IMR-90 (cell line): Measurements from ENCODE around the gene HSD17B11. TPM values are rescaled to one million over a fixed set of nuclear protein-coding genes. Genes with fewer than 3 reads are reported as not detected.
"Not testable (repeated sequence)": the region's sequence is repeated elsewhere in the genome, so short reads cannot be mapped to it uniquely, and the experiment has no call there.

ENCODE experiments used
- ATAC-seq: fragments of 200-7000 bp; cut with Tn5 transposase; 2 replicates; pipeline ENCODE4 v1.9.1; 2020; ENCODE audit warnings: low read depth, mild to moderate bottlenecking, moderate library complexity
- BruUV-seq: library from RNA; stranded (reverse); fragments of 400-500 nt; replicated peaks from 2 replicates; lab custom pipeline; 2021; lab: Mats Ljungman, UMichigan
- CTCF ChIA-PET: fragments of 300-600 bp; formaldehyde crosslinking; extraction: SDS; loops from one replicate; lab custom pipeline; 2021; ENCODE audit warnings: antibody characterized with exemption; lab: Yijun Ruan, JAX
- POLR2A ChIA-PET: fragments of 300-600 bp; sonication (Branson Sonifier 250); formaldehyde crosslinking; loops from one replicate; lab custom pipeline; 2022; ENCODE audit warnings: antibody characterized with exemption; ENCODE audit not compliant: unreplicated experiment; lab: Charles Lee
- DNase-seq: peaks from one replicate; pipeline ENCODE4 v3.0.0; 2013
- H2AFZ ChIP-seq: replicated peaks from 2 replicates; pipeline ENCODE3; 2013; ENCODE audit warnings: low read length, mild to moderate bottlenecking; ENCODE audit not compliant: poor library complexity
- H2AK5ac ChIP-seq: 2 replicates; pipeline ENCODE4 v1.6.1; 2013; ENCODE audit warnings: low read depth, low read length, inconsistent platforms
- H2AK9ac ChIP-seq: replicated peaks from 2 replicates; pipeline ENCODE3; 2013; ENCODE audit warnings: mild to moderate bottlenecking, low read depth, low read length, moderate library complexity; ENCODE audit not compliant: poor library complexity
- H2BK120ac ChIP-seq: 2 replicates; pipeline ENCODE4 v1.6.1; 2013; ENCODE audit warnings: low read depth, low read length, inconsistent platforms
- H2BK15ac ChIP-seq: 3 replicates; pipeline ENCODE4 v1.6.1; 2013; ENCODE audit warnings: low read depth, low read length, inconsistent platforms
- H2BK20ac ChIP-seq: 2 replicates; pipeline ENCODE4 v1.6.1; 2013; ENCODE audit warnings: low read depth, mild to moderate bottlenecking, inconsistent platforms, low read length, moderate library complexity
- H2BK5ac ChIP-seq: 2 replicates; pipeline ENCODE4 v1.6.1; 2013; ENCODE audit warnings: mild to moderate bottlenecking, low read depth, low read length, inconsistent platforms; ENCODE audit not compliant: poor library complexity, severe bottlenecking
- H3K14ac ChIP-seq: replicated peaks from 2 replicates; pipeline ENCODE4 v1.6.1; 2013; ENCODE audit warnings: low read depth, low read length, inconsistent platforms
- H3K18ac ChIP-seq: 2 replicates; pipeline ENCODE4 v1.6.1; 2013; ENCODE audit warnings: low read depth, low read length, control low read depth
- H3K23ac ChIP-seq: 2 replicates; pipeline ENCODE4 v1.6.1; 2013; ENCODE audit warnings: low read depth, low read length, inconsistent platforms
- H3K27ac ChIP-seq: 2 replicates; pipeline ENCODE4 v1.5.1; 2013; ENCODE audit warnings: mild to moderate bottlenecking, control low read depth, low read length; ENCODE audit not compliant: insufficient read depth
- H3K27me3 ChIP-seq: 2 replicates; pipeline ENCODE4 v1.6.1; 2013; ENCODE audit warnings: low read length; ENCODE audit not compliant: control insufficient read depth, insufficient read depth
- H3K36me3 ChIP-seq: 2 replicates; pipeline ENCODE4 v1.6.1; 2013; ENCODE audit warnings: low read length, mixed read lengths; ENCODE audit not compliant: control insufficient read depth, insufficient read depth
- H3K4ac ChIP-seq: 2 replicates; pipeline ENCODE4 v1.6.1; 2013; ENCODE audit warnings: low read depth, low read length, inconsistent platforms
- H3K4me1 ChIP-seq: 2 replicates; pipeline ENCODE4 v1.6.1; 2013; ENCODE audit warnings: low read length, mixed read lengths; ENCODE audit not compliant: control insufficient read depth, insufficient read depth
- H3K4me2 ChIP-seq: 2 replicates; pipeline ENCODE4 v1.6.1; 2013; ENCODE audit warnings: low read depth, mild to moderate bottlenecking, control low read depth, low read length, moderate library complexity
- H3K4me3 ChIP-seq: 2 replicates; pipeline ENCODE4 v1.5.1; 2013; ENCODE audit warnings: low read depth, mild to moderate bottlenecking, control low read depth, low read length, moderate library complexity; ENCODE audit not compliant: insufficient read depth
- H3K56ac ChIP-seq: 2 replicates; pipeline ENCODE4 v1.6.1; 2013; ENCODE audit warnings: low read length, inconsistent platforms; ENCODE audit not compliant: insufficient read depth; ENCODE audit errors: extremely low read depth
- H3K79me1 ChIP-seq, 2 experiments: 2 replicates each; pipeline ENCODE4 v1.6.1; 2013; ENCODE audit warnings: low read length in 2 of 2, inconsistent platforms in 1 of 2, low read depth in 1 of 2
- H3K9ac ChIP-seq: 2 replicates; pipeline ENCODE4 v1.6.1; 2013; ENCODE audit warnings: low read depth, low read length, control low read depth
- H3K9me1 ChIP-seq: 2 replicates; pipeline ENCODE4 v1.6.1; 2013; ENCODE audit warnings: low read length, inconsistent platforms; ENCODE audit not compliant: insufficient read depth
- H3K9me3 ChIP-seq: 2 replicates; pipeline ENCODE4 v1.6.1; 2013; ENCODE audit warnings: low read length; ENCODE audit not compliant: control insufficient read depth, insufficient read depth
- H4K20me1 ChIP-seq: 2 replicates; pipeline ENCODE4 v1.6.1; 2013; ENCODE audit warnings: low read length, inconsistent platforms; ENCODE audit not compliant: insufficient read depth
- H4K5ac ChIP-seq: 2 replicates; pipeline ENCODE4 v1.6.1; 2013; ENCODE audit warnings: mild to moderate bottlenecking, low read depth, low read length, control low read depth
- H4K8ac ChIP-seq, 2 experiments: 2 replicates each; pipeline ENCODE4 v1.6.1; 2013; ENCODE audit warnings: low read depth in 2 of 2, low read length in 2 of 2, control low read depth in 1 of 2, inconsistent platforms in 1 of 2
- H4K91ac ChIP-seq: 2 replicates; pipeline ENCODE4 v1.6.1; 2013; ENCODE audit warnings: low read depth, low read length, inconsistent platforms; ENCODE audit not compliant: insufficient read depth
- MXI1 ChIP-seq: IDR thresholded peaks from 2 replicates; pipeline ENCODE4 v1.6.1; 2012; ENCODE audit warnings: low read depth, mild to moderate bottlenecking, low read length, moderate library complexity, borderline replicate concordance
- RCOR1 ChIP-seq: IDR thresholded peaks from 2 replicates; pipeline ENCODE4 v1.6.1; 2012; ENCODE audit warnings: mild to moderate bottlenecking, low read length, improper control_type of control experiment; ENCODE audit not compliant: insufficient replicate concordance
- WGBS, 2 experiments: methylation state at CpG; one replicate each; pipeline versions ENCODE4 v1.1.5 to v1.1.7; 2013; ENCODE audit warnings: missing lambda C conversion rate in 2 of 2; ENCODE audit not compliant: insufficient read length in 1 of 2; ENCODE audit errors: extremely low coverage in 2 of 2; 5-methylcytosine and 5-hydroxymethylcytosine counted together
- dilution Hi-C: fragments of 300-500 bp; cut with HindIII; formaldehyde crosslinking; loops from one replicate; pipeline ENCODE4 v1.14.3; 2018; ENCODE audit warnings: low sequenced_read_pairs; ENCODE audit not compliant: unreplicated experiment
- in situ Hi-C: fragments of 300-500 bp; cut with MboI; formaldehyde crosslinking; loops from 3 replicates; pipeline ENCODE4 v1.14.3; 2019; ENCODE audit warnings: low sequenced_read_pairs, inconsistent platforms, mixed read lengths
- intact Hi-C: fragments of 100-400 bp; cut with micrococcal nuclease; formaldehyde crosslinking; loops from 2 replicates; pipeline ENCODE4 v1.10.0; 2022
- polyA plus RNA-seq, 3 experiments: library from polyadenylated mRNA; depleted of rRNA; stranded (reverse); fragments of >200 nt; gene quantifications; 2 replicates each; pipeline ENCODE4 v1.2.3, GENCODE V29; 2012; ENCODE audit warnings: low replicate concordance in 1 of 3
- total RNA-seq: library from RNA; depleted of rRNA; stranded (reverse); fragments of >200 nt; gene quantifications from 2 replicates; pipeline ENCODE4 v1.2.3, GENCODE V29; 2012

The HSD17B11 gene
- total and polyA plus RNA-seq, 2 of the 4 experiments (the other 2 are of a cell fraction): 11.3 to 12.0 TPM

GRCh38 chr4:87298362-87298761 lies 92.6 kb downstream of the HSD17B11 start:
- no peak overlapping the region for H2BK15ac ChIP-seq
- H3K4me1 ChIP-seq: no peaks in the 10 kb centered on the region
- H2AK5ac ChIP-seq: no peak overlapping the region
- POLR2A ChIA-PET: no interaction called here
- no peak overlapping the region for H3K4me2 ChIP-seq
- DNase-seq (no peak), ATAC-seq (no peak)
- H3K4me3 ChIP-seq: no peak overlapping the region
- intact Hi-C loops: no loop called here
- H3K56ac ChIP-seq: no peak overlapping the region
- no peaks in the 10 kb centered on the region for H3K79me1 ChIP-seq
- H3K18ac ChIP-seq: no peak overlapping the region
- H2BK5ac ChIP-seq: no peak overlapping the region
- no peak overlapping the region for H3K23ac ChIP-seq
- no peak overlapping the region for H4K5ac ChIP-seq
- TF ChIP-seq RCOR1: no peak
- TF ChIP-seq MXI1: no peak
- WGBS, 2 experiments: 55% methylated on average over 2 of the region's 2 CpGs; no CpG with 5 or more reads in 1 of the 2 experiments
- no peak overlapping the region for H2AFZ ChIP-seq
- no peaks in the 10 kb centered on the region for H3K9me3 ChIP-seq
- BruUV-seq: no TSS peak
- H3K14ac ChIP-seq: no peak overlapping the region
- H3K27me3 ChIP-seq: peaks cover 4% of the 10 kb centered on the region; the same call in 1 of the 2 replicates
- H2BK120ac ChIP-seq: no peak overlapping the region
- H3K9ac ChIP-seq: no peak overlapping the region
- dilution Hi-C loops: no loop called here
- H4K8ac ChIP-seq: no peak overlapping the region
- H4K91ac ChIP-seq: no peak overlapping the region
- H4K20me1 ChIP-seq: no peaks in the 10 kb centered on the region
- no peaks in the 10 kb centered on the region for H3K36me3 ChIP-seq
- CTCF ChIA-PET: no interaction called here
- in situ Hi-C loops: no loop called here
- H3K4ac ChIP-seq: no peak overlapping the region
- H2BK20ac ChIP-seq: no peak overlapping the region
- no peak overlapping the region for H2AK9ac ChIP-seq
- H3K9me1 ChIP-seq: no peaks in the 10 kb centered on the region; the same call in 1 of the 2 replicates
- no peak overlapping the region for H3K27ac ChIP-seq

DNA sequence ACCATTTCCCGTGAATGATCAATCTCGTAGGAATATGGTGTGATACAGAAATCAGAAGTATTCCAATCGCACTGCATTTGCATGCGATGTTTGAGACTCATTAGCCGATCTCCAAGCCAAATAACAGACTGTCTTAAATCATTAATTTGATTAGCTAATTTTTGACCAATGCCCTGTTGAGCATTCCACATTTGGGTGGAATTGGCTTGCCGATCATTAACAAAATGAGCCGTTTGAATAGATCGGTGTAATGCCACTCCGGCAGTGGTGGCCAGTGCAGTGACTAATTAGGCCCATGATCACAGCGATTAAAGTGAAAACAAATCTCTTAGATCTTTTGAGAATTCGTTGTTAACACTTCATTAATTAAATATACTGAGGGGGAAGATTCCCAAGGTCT lies 96.1 kb downstream of the HSD17B11 start:
- H3K14ac ChIP-seq, H2BK20ac ChIP-seq, H3K4me1 ChIP-seq, H3K9me1 ChIP-seq, H3K23ac ChIP-seq, H3K9me3 ChIP-seq, H3K4me3 ChIP-seq, H2BK120ac ChIP-seq, H3K56ac ChIP-seq, intact Hi-C loops, H3K27me3 ChIP-seq, H3K18ac ChIP-seq, H2AK5ac ChIP-seq, in situ Hi-C loops, H3K36me3 ChIP-seq, H3K9ac ChIP-seq, H4K5ac ChIP-seq, H3K79me1 ChIP-seq, H2BK5ac ChIP-seq, H3K27ac ChIP-seq, POLR2A ChIA-PET, H4K20me1 ChIP-seq, H2AFZ ChIP-seq, ATAC-seq, dilution Hi-C loops, DNase-seq, H3K4ac ChIP-seq, H2BK15ac ChIP-seq, H4K91ac ChIP-seq, BruUV-seq, H3K4me2 ChIP-seq, H2AK9ac ChIP-seq, H4K8ac ChIP-seq, CTCF ChIA-PET: not testable (repeated sequence)
- no CpG with 5 or more reads among the region's 11 CpGs for WGBS, 2 experiments
